NOMO-1 (cell line): Measurements from ENCODE around the gene SH3TC2.
A peak's percentile ranks its signal among the peaks of the same experiment; 100 is the strongest.

ENCODE experiments used
- DNase-seq, 2 experiments: peaks; one replicate each; lab custom pipeline; 2025; ENCODE audit not compliant: unreplicated experiment in 2 of 2; lab: John Stamatoyannopoulos, UW

Gene SH3TC2

DNA sequence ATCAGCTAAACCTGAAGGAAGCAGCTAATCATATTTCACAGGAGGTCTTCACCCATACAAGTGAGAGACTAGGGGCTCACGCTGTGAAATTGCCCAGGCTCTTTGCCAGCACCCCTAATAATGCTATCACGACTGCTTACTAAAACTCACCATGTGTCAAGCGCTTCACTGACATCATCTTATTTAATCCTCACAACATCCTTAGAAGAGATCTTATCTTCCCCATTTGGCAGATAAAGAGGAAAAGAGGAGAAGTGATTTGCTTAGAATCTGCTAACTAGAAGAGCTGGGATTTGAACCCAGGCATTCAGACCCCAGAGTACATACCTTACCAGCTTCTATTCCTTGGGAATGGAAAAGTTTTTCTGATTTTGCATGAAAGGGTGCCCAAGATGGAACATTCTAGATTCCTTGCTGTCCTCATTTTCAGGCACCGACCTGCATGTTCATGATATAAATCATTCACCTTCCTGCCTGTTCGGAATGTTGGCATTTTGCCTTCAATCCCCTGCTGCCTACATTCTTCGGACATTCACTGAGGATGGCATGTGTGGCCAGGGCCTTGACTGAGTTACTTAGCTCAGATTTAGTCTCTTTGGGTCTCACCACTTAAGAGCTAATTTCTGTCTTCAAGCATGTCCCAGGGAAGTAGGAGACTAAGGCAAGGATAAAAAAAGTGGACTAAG is 88.1 kb downstream of the SH3TC2 start:
- no peak for DNase-seq

DNA sequence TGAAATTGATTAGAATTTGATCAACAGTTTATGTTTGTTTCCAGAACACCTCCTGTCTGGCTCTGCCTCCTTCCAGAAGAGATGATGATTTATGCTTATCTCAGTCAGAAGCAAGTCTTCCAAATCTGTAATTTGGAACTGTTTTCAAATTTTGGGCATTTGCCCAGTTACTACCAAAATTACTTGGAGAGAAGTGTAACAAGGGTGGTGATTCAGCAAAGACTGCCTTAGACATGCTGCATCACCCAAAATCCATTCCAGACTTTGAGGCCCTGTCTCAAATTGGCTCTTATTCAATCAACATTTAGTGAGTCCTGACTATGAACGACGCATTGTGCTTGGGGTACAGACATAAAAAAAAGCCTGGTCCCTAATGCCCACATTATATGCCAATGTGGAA is 89.4 kb downstream of the SH3TC2 start:
- no peak for DNase-seq

DNA sequence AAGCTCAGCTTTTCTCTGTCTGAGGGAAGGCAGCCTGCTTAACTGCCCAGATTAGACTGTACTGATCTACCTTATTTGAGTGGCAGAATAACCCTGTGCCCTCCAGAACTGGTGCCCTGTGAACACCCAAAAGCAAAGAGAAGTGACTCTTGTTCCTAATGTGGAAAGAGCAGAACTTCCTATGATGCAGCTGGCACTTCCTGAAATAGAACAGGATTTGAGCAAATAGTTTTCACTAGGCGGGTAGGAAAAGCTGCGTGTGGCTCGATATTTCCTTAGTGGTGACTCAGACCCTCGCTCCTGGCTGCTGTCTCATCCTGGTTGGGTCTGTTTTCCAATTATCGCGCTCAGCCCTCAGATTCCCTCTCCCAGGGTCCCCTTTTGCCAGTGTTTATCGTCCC is 89.9 kb downstream of the SH3TC2 start:
- DNase-seq: no peak

DNA sequence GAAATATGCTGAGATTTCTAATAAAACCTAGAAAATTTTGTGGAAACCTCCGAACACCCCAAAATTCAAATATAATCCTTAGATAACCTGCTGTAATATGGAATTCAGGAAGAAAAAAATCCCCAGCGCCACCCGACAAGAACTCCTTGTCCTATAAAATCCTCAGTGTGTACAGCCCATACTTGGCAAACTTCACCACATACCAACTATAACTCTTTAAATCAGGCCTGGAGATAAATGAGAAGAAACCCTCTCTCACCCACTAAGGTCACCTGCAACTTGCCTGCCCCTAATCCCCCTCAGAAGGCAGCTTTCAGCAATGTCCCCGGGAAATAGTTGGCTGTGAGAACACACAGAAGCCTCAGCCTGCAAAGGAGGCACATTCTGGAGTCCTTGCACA is 90.5 kb downstream of the SH3TC2 start:
- DNase-seq: no peak

DNA sequence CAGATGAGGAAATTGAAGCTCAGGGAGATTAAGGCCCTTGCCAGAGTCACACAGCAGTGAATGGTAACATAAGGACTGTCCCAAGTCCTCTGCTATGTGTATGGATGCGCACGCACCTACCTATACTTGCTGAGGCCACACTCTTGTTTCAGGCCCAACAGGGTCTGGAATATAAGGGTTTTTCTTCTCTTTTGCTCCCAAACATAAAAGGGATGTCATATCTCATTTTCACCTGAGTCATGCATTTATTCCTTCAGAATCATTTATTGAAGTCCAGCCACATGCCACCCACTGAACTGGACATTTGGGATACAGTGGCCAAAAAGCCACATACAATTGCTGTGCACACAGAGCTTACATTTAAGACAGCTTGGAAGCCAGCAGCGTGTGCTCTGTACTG is 92.0 kb downstream of the SH3TC2 start:
- no peak for DNase-seq

DNA sequence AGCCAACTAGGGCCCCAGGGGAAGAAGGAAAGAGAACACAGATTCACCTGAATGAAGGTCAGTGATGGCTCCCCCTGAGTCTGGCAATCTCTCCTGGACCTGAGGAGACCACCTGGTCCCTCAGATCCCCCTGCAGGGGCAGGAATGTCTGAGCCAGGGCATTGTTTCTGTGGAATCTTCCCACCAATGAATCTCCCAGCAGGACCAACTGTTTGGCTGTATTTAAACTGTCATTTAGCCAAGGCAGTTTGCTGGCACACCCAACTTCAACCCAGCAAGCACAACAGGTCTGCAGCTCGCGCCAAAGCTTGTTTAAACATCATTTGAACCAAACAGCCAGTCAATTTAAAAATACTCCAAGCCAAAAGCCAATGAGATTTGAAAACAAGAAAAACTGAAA is 92.6 kb downstream of the SH3TC2 start:
- DNase-seq: no peak

DNA sequence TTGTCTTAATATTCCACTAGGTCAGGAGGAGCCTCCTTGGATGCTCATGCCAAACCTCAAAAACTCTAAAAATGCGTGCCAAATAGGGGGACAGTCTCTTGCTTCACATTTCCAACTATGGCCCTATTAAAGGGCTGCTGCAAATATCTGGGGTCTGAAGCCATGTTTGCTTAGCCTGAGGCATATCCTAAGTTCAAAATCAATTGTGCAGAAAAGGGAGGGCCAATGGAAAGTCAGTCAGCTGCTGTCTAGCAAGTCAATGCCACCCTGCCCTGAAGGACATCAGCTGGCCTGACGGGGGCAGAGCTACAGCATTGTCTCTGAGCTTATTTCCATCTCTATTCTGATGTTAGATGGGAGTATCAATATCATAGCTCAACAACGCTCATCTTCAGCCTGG is 93.6 kb downstream of the SH3TC2 start:
- DNase-seq: no peak

DNA sequence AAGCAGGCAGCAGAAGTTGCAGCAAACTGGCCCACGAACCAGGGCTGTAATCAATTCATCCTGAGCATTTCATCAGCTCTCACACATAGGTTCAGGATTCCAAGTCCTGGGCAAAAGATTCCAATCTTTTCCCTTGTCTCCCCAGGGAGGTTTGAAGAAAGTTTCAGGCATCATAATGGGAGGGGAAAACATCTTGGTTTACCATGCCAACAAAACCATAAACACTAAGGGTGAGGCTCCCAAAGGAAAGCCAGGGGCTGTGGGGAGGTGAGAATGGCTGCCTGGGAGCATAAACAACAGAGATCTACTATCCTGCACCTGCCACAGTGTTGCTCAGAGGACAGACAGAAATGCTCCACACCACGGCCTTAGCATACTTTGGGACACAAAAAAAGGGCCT is 94.6 kb downstream of the SH3TC2 start:
- no peak for DNase-seq

DNA sequence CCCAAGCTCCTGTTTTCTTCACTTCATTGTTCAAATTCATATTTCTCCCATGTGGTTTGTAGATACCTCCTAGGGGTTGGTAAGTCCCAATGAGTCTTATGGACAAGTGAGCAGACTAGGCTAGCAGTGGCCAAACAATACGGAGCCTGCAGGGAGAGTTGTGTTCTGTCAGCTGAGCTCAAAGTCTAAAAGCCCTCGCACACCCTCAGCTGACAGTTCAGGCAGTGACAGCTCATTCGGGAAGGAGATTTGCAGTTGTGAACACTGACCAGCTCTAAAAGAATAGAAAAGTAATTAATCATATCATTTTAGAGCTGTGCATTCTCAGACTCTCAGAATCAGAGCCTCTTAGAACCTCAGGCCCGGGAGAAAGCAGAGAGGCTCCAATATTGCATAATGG is 95.1 kb downstream of the SH3TC2 start:
- no peak for DNase-seq

DNA sequence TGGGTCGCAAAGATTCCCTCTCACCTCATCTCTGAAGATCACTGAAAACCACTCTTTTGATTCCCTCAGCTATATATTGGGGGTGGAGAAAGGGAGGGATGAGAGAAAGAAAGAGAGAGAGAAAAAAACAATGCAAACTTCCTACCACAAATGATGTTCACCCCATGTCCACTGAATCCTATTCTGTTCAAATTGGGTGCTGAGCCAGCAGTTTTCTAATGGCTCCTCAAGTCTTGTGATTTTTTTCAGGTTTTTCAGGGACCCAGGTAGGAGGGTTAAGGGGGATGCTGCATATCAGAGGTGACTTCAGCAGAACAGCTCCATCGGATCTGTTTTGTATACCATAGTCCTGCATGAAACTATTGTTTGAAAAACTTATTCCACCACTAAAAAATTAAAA is 95.9 kb downstream of the SH3TC2 start:
- no peak for DNase-seq

DNA sequence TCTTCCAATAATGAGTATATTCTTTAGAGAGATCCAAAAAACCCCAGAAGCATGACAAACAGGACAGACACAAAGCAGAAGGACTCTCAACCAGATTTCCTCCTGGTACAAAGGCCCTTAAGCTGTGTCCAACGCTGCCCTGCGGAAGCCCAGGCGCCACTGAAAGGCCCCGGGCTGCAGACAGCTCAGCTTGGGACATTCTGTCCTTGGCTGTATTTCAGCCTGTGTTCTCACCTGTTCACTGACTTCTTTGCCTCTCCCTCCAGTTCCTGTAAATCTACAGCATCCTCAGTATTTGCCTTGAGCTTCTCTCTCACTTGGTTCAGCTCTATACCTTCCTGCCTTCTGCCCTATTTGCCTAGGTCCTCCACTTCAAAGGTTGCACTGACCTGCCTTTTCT is 96.5 kb downstream of the SH3TC2 start:
- no peak for DNase-seq

DNA sequence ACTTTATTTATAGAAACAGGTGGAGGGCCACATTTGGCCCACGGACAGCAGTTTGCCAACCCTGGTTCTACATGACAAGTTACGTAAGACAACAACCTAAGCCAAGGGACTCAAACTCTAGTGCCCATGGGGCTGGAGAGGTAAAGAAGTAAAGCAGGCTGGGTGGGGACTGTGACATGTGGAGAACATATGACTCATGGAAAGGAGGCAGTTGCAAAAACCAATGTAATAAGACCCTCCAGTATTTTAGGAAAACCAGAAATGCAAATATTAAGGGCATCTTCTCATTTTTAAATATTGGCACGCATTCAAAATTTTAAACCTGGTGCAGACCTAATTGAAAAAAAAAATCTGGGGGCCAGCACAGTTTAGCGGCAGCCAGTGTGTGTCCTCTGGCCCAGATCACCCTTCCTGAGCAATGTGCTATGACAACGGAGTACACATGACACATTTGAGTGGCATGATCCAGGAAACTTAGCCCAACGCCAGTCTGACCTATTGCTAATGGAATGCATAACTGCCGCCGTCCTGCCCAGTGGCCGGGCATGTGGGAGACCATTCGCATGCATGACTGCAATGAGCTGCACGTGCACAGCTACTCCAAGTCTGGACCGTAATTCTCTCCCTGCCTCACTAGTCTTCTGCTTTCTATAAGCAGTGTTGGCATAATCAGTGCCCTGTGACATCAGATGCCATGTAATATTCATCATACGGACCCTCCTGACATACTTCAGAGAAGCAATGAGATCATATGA is 97.2 kb downstream of the SH3TC2 start:
- DNase-seq: no peak

DNA sequence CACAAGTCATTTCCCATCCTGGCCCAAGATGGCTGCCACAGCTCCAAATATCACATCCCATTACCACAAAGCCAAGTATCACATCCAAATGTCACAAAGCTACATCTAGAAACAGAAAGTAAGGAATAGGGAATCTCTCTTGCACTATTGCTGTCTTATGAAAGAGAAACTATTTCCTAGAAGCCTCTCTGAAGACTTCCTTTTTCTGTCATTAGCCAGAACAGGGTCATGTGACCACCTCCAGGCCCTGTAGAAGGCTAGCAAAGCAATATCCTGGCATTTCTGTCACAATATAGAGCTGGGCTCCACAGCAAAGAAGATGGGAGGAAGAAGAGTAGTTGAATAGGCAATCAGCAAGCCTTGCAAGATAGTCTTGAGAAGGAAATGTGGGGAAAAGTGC is 99.2 kb downstream of the SH3TC2 start:
- DNase-seq: peak; percentile 68 to 89

DNA sequence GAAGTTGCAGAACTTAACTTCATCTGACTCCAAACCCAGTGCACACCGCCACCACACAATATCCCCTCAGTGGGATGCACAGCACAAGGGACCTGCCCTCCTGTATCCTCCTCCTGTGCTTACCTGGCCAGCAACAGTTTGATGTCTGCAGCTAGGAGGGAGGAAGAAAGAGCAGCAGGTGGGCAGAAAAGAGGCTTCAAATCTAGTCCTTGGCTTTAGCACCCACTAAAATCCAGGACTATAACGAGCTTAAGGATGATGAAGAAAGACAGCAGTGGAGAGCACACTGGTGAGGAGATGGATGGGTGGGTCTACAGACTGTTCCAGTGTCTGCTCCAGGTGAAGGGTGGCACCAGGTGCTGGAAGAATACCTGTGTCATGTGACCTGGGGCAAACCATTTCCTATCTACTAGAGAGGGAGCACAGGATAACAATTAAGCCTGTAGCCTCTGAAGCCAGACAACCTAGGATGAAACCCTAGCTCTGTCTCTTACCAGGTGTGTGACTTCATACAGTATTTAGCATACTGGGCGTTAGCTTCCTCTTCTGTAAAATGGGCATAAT is 100.0 kb downstream of the SH3TC2 start:
- no peak for DNase-seq

DNA sequence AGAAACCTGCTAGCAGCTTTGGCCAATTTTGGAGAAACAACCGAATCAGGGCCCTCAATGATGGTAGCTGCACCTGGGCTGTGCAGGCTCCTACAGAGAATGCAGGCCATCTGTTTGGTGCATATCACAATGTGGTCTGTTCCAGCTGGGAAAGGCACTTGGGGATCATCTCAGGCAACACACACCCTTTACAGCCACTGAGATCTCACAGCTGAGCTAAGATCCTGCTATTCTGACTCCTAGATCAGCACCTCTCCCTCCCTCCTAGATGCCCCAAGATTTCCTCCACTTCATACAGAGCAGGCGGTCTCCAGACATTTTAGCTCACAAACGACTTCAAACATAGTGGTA is 100.7 kb downstream of the SH3TC2 start:
- no peak for DNase-seq

DNA sequence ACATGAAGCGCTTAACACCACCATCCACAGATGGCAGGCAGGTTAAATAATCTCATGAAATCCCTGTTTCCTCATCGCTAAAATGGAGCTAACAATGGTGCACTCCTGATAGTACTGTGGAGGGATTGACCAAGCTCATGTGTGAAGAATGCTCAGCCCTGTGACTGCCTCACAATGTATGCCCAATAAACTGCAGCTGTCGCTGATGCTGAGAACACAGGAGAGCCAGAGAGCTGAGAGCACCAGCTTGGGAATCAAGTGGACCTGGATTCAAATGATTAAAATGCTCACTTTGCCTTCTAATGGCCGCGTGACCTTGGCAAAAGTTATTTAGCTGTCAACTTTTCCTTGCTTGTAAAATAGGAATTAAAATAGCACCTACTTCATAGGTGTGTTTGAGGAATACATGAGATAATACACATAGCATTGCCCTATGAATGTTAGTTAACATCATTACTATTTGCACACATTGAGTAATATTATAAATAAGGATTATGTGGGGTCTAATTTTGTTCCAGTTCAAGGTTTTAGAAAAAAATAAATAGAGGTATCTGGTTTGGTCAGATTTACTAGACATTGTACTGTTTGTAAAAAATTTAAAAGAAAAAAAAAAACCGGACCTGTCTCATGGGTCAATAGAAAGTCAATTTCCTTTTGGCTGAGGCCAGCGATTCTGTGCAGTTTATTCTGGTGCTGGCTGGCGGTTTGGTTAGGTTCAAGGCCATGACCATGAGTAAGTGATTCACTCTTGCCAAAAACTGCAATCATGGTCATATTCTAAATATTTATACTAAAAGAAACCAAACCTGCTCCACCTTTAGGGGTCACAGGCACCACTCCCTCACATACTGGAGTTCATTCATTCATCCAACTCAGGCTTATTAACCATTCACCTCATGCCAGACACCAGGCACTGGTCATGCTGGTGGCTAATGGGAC is 101.3 kb downstream of the SH3TC2 start:
- DNase-seq: no peak

DNA sequence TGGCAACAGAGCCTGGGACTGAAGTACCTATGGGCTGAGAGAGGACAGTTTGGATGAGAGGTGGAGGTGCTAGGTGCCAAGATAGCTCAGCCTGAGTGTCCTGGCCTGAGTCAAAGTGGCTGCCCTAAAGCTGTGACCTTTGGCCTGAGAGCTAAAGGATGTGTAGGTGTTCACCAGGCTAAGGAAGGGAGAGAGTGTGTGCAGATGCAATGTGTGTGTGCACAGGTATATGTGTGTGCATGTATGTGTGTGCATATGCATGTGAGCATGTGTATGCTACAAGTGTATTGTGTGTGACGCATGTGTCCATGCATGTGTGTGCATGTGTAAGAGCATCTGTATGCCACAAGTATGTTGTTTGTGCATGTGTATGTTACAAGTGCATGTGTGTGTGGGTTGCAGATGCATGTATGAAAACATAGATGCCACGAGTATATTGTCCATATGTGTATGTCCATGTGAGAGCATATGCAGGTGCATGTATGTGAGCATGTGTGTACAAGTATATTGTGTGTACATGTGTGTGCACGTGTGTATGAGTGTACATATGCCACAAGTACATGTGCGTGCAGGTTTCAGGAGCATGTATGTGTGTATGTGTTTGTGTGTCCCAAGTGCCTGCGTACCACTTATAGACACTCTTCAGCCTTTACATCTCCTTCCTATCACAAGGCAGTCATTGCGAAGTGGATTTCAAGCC is 102.6 kb downstream of the SH3TC2 start:
- DNase-seq: no peak

DNA sequence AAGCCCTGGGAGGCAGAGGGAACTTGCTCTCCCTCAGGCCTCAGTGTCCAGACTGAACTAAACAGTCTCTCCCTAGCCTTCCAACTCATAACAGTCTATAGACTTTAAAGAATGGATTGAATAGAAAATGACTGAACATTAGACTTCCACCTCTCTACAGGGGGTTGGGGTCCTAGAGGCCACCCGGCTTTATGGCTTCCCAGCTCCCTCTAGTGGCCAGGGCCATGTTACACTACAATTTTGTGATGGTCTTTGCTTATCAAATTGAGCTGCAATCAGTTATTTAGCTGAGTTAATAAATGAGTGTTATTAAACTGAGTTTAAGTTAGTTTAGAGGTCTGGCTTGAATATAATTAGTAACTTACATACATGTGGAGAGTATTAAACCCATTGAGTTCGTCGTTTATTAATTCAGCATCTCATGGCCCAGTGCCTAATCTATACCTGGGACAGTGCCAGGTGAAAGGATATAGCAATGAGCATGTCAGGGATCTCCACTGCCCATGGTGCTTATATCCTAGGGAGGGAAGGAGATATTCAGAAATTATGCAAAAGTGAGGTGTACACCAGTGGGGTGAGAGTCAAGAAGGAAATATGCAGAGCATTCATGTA is 105.2 kb downstream of the SH3TC2 start:
- peak; percentile 25 to 48 for DNase-seq

DNA sequence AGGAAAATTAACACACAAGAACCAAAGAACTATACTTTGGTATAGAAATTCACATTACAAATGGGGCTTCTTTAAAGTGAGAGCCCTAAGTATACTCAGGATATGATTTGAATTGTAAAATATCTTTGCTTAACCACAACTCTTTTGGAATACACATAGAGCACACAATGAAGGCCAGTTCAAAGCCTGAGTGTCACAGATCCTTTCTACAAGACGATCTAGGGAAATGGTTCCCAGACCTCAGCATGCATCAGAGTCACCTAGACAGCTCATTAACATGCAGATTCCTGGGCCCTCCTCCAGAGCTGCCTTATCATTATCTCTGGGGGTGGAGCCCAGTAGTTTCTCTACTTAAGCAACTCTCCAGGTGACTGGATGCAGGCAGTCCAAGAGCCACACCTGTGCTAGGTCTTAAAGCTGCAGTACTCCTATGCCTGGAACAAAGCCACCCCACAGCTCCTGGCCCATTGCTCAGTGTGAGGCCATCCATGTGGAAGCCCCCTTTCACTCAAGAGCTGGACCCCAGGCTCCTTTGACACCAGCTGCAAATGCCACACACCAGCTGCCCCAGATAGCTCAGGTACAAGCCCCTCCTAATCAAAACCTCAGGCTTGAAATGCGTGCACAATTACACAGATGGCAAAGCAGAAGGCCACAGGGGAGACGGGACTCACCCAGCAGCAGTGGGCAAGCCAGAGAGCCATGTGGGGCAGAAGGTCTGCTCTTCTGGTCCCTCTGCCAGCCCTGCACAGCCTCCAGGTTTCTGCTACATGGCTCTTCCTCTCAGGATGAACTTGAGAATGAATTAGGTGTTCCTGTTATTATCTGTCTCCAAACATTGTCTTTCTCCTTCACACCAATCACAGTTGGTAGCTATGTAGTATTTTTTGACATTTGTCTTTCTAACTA is 106.1 kb downstream of the SH3TC2 start:
- no peak for DNase-seq
